K562 (cell line): Measurements from ENCODE around the gene ATXN1L. TPM values are rescaled to one million over a fixed set of nuclear protein-coding genes. Genes with fewer than 3 reads are reported as not detected.

Source experiments
- BHLHE40 ChIP-seq: IDR thresholded peaks from 2 replicates; pipeline ENCODE4 v1.6.1; 2011; ENCODE audit warnings: low read length, improper control_type of control experiment
- BRCA1 ChIP-seq, 2 experiments: fragments of 450-650 bp in 1 of 2; sonication (generic) in 1 of 2; formaldehyde crosslinking in 1 of 2; IDR thresholded peaks; 2 replicates each; pipeline versions ENCODE4 v1.5.0 to v1.6.1; 2017 to 2020; ENCODE audit warnings: mild to moderate bottlenecking in 1 of 2, missing genetic modification reagents in 1 of 2
- CBX3 ChIP-seq, 2 experiments: IDR thresholded peaks; 1 replicate in 1 of 2; 2 replicates in 1 of 2; pipeline ENCODE4 v1.6.1; 2012; ENCODE audit warnings: inconsistent platforms in 2 of 2, low read length in 2 of 2, borderline replicate concordance in 1 of 2, control low read depth in 1 of 2
- CTBP1 ChIP-seq: fragments of 450-650 bp; IDR thresholded peaks from 2 replicates; pipeline ENCODE4 v1.6.1; 2016; ENCODE audit warnings: borderline replicate concordance
- GABPA ChIP-seq: fragments of 200-800 bp; sonication (Bioruptor generic); conservative IDR thresholded peaks from 2 replicates; pipeline ENCODE4 v1.6.1; 2016; ENCODE audit warnings: low read depth, missing genetic modification characterization, missing compliant biosample characterization
- GTF2E2 ChIP-seq: fragments of 200-800 bp; sonication (Bioruptor generic); IDR thresholded peaks from 2 replicates; pipeline ENCODE4 v1.6.1; 2016; ENCODE audit warnings: missing genetic modification characterization, missing compliant biosample characterization
- RAD51 ChIP-seq: fragments of 450-650 bp; IDR thresholded peaks from 2 replicates; pipeline ENCODE4 v1.7.1; 2016; ENCODE audit warnings: low read depth, mild to moderate bottlenecking, borderline replicate concordance
- YBX1 ChIP-seq: fragments of 450-650 bp; IDR thresholded peaks from 2 replicates; pipeline ENCODE4 v1.7.1; 2016; ENCODE audit warnings: mild to moderate bottlenecking
- ZNF24 ChIP-seq: fragments of 450-650 bp; IDR thresholded peaks from 2 replicates; pipeline ENCODE4 v1.6.1; 2016
- polyA plus RNA-seq, 8 experiments: library from polyadenylated mRNA; depleted of rRNA in 4 of 8; stranded (reverse) in 5 of 8; unstranded in 3 of 8; fragments of >200 nt; fragmentation: Nextera tagmentation in 2 of 8; fragmentation: Illumina TruSeq in 1 of 8; extraction: Ambion mirVana in 2 of 8; extraction: Trizol in 1 of 8; gene quantifications; 2 replicates each; pipeline versions ENCODE4 v1.2.1 to v1.2.3, GENCODE V29; 2011 to 2014; ENCODE audit warnings: inconsistent platforms in 1 of 8, missing spikeins in 1 of 8
- total RNA-seq, 7 experiments: library from RNA; depleted of rRNA in 6 of 7; stranded (reverse); fragments of >200 nt in 6 of 7; fragmentation: Illumina TruSeq in 2 of 7; extraction: Trizol in 2 of 7; gene quantifications; 2 replicates each; pipeline versions ENCODE4 v1.2.1 to v1.2.3, GENCODE V29; 2011 to 2021; ENCODE audit warnings: low replicate concordance in 1 of 7
- TF ChIP-seq, protein P1 (sequence below), 2 experiments: fragments of 450-650 bp in 1 of 2; sonication (generic) in 1 of 2; formaldehyde crosslinking; conservative IDR thresholded peaks; 2 replicates each; pipeline versions ENCODE4 v1.4.0 to v1.8.1; 2020 to 2022; ENCODE audit warnings: mild to moderate bottlenecking in 1 of 2, missing genetic modification reagents in 1 of 2
- TF ChIP-seq, protein P2 (sequence below): fragments of 450-650 bp; IDR thresholded peaks from 2 replicates; pipeline ENCODE4 v1.7.1; 2018; ENCODE audit warnings: mild to moderate bottlenecking, low read depth; ENCODE audit not compliant: partially characterized antibody
- TF ChIP-seq, protein P3 (sequence below): sonication (generic); formaldehyde crosslinking; IDR thresholded peaks from 2 replicates; pipeline ENCODE4 v1.8.0; 2023; ENCODE audit warnings: mild to moderate bottlenecking, missing genetic modification reagents
- TF ChIP-seq, protein P4 (sequence below): fragments of 250-450 bp; sonication (Bioruptor Pico); IDR thresholded peaks from 2 replicates; pipeline ENCODE4 v1.8.0; 2021; ENCODE audit warnings: borderline replicate concordance, mild to moderate bottlenecking, moderate library complexity; ENCODE audit not compliant: poor library complexity, severe bottlenecking
- TF ChIP-seq, protein P5 (sequence below): fragments of 450-650 bp; IDR thresholded peaks from 2 replicates; pipeline ENCODE4 v1.6.1; 2016; ENCODE audit warnings: borderline replicate concordance

ATXN1L gene
- total and polyA plus RNA-seq, 9 of the 15 experiments (the other 6 are each of a cell fraction or from before 2014, with no cell fraction given), result 1.4 to 11.3 (median 9.3) TPM

DNA sequence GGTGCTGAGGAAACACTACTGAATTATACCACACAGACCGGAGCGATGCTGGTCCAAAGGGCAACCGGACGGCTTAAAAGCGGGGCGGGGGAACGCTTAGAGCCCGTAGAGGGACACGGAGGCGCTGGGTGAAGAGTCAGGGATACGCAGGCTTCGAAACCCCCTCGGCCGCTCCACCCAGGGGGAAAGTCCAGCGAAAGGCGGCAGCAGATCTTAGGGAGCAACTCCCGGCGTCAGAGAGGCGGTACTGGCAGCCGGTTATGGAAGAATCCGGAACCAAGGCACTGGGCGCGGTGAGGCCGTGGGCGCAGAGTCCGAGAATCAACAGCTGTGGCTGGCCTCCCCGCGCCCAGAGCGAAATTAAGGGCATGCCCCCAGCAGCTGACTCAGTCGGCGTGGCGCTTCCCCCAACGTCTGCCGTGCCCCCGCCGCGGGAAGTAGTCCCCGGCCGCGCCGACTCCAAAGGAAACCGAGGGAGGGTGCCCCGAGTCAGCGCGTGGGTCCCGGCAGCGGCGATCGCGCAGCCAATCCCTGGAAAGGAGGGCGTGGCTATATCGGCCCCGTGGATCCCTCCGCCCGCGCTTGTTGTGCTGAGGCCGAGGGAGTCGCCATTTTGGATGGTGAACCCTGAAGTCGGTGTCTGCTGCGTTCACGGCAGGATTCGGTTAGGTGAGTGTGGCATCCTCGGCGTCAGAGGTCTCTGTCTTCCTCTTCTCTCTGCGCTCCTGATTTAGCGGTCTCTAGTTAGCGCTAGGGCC is 49.3 kb downstream of the ATXN1L start, which contains the start of gene IST1 (continued):
- TF ChIP-seq, protein P1, sequence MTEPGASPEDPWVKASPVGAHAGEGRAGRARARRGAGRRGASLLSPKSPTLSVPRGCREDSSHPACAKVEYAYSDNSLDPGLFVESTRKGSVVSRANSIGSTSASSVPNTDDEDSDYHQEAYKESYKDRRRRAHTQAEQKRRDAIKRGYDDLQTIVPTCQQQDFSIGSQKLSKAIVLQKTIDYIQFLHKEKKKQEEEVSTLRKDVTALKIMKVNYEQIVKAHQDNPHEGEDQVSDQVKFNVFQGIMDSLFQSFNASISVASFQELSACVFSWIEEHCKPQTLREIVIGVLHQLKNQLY (CRISPR knock-in tag; conservative IDR thresholded peaks at IDR 0.05), result 0 out of 4 replicates have a peak, but pooled peaks of 1 of the 2 experiments have one; percentile 30
- no peak for TF ChIP-seq BRCA1 (IDR thresholded peaks at IDR 0.05)
- 0 out of 2 replicates have a peak, but pooled peaks have one; percentile 16 for TF ChIP-seq BRCA1 (CRISPR knock-in tag; IDR thresholded peaks at IDR 0.05)
- peak; percentile 88 for TF ChIP-seq CTBP1
- TF ChIP-seq, protein P2, sequence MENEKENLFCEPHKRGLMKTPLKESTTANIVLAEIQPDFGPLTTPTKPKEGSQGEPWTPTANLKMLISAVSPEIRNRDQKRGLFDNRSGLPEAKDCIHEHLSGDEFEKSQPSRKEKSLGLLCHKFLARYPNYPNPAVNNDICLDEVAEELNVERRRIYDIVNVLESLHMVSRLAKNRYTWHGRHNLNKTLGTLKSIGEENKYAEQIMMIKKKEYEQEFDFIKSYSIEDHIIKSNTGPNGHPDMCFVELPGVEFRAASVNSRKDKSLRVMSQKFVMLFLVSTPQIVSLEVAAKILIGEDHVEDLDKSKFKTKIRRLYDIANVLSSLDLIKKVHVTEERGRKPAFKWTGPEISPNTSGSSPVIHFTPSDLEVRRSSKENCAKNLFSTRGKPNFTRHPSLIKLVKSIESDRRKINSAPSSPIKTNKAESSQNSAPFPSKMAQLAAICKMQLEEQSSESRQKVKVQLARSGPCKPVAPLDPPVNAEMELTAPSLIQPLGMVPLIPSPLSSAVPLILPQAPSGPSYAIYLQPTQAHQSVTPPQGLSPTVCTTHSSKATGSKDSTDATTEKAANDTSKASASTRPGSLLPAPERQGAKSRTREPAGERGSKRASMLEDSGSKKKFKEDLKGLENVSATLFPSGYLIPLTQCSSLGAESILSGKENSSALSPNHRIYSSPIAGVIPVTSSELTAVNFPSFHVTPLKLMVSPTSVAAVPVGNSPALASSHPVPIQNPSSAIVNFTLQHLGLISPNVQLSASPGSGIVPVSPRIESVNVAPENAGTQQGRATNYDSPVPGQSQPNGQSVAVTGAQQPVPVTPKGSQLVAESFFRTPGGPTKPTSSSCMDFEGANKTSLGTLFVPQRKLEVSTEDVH, result peak; percentile 72
- TF ChIP-seq, protein P3, sequence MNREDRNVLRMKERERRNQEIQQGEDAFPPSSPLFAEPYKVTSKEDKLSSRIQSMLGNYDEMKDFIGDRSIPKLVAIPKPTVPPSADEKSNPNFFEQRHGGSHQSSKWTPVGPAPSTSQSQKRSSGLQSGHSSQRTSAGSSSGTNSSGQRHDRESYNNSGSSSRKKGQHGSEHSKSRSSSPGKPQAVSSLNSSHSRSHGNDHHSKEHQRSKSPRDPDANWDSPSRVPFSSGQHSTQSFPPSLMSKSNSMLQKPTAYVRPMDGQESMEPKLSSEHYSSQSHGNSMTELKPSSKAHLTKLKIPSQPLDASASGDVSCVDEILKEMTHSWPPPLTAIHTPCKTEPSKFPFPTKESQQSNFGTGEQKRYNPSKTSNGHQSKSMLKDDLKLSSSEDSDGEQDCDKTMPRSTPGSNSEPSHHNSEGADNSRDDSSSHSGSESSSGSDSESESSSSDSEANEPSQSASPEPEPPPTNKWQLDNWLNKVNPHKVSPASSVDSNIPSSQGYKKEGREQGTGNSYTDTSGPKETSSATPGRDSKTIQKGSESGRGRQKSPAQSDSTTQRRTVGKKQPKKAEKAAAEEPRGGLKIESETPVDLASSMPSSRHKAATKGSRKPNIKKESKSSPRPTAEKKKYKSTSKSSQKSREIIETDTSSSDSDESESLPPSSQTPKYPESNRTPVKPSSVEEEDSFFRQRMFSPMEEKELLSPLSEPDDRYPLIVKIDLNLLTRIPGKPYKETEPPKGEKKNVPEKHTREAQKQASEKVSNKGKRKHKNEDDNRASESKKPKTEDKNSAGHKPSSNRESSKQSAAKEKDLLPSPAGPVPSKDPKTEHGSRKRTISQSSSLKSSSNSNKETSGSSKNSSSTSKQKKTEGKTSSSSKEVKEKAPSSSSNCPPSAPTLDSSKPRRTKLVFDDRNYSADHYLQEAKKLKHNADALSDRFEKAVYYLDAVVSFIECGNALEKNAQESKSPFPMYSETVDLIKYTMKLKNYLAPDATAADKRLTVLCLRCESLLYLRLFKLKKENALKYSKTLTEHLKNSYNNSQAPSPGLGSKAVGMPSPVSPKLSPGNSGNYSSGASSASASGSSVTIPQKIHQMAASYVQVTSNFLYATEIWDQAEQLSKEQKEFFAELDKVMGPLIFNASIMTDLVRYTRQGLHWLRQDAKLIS (CRISPR knock-in tag), result no peak; the same call in 1 of the 2 replicates
- TF ChIP-seq BHLHE40, result peak; percentile 62
- TF ChIP-seq GTF2E2 (tag), result peak; percentile 83
- TF ChIP-seq ZNF24, result peak; percentile 39; the same call in 1 of the 2 replicates
- TF ChIP-seq RAD51, result peak; percentile 30; the same call in 1 of the 2 replicates
- no peak for TF ChIP-seq YBX1
- TF ChIP-seq, protein P4, sequence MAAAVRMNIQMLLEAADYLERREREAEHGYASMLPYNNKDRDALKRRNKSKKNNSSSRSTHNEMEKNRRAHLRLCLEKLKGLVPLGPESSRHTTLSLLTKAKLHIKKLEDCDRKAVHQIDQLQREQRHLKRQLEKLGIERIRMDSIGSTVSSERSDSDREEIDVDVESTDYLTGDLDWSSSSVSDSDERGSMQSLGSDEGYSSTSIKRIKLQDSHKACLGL (CRISPR knock-in tag), result peak; percentile 18
- TF ChIP-seq, protein P5, sequence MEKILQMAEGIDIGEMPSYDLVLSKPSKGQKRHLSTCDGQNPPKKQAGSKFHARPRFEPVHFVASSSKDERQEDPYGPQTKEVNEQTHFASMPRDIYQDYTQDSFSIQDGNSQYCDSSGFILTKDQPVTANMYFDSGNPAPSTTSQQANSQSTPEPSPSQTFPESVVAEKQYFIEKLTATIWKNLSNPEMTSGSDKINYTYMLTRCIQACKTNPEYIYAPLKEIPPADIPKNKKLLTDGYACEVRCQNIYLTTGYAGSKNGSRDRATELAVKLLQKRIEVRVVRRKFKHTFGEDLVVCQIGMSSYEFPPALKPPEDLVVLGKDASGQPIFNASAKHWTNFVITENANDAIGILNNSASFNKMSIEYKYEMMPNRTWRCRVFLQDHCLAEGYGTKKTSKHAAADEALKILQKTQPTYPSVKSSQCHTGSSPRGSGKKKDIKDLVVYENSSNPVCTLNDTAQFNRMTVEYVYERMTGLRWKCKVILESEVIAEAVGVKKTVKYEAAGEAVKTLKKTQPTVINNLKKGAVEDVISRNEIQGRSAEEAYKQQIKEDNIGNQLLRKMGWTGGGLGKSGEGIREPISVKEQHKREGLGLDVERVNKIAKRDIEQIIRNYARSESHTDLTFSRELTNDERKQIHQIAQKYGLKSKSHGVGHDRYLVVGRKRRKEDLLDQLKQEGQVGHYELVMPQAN, result peak; percentile 75; the same call in 1 of the 2 replicates
- TF ChIP-seq CBX3 (IDR thresholded peaks at IDR 0.05; ENCODE audit: borderline replicate concordance in 1 of 2, low read length in 2 of 2), result peak in 1 of 2 experiments; percentile 66; a peak in 1 of 3 replicates
- peak; percentile 67 for TF ChIP-seq GABPA
